ENCODE results near the gene BBS9. TPM values are rescaled to one million over a fixed set of nuclear protein-coding genes. Genes with fewer than 3 reads are reported as not detected.

The BBS9 gene
- total and polyA plus RNA-seq, 2 donors from 2014 or later: 9.0 to 23.4 TPM

DNA sequence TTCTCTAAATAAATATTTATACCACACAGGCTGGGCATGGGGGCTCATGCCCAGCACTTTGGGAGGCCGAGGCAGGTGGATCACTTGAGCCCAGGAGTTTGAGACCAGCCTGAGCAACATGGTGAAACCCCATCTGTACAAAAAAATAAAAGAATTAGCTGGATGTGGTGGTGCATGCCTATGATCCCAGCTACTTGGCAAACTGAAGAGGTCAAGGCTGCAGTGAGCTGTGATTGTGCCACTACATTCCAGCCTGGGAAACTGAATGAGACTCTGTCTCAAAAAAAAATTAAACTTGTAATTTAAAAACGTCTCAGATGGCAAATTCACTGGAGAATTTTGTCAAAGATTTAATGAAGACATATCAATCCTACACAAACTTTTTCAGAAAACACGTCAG, 498.4 kb downstream of the BBS9 start:
- Histone ChIP-seq H3K4me1 (ENCODE audit: control insufficient read depth in 2 of 3, insufficient read depth in 2 of 3, low read depth in 1 of 3, low read length in 3 of 3) (no peaks in the 10 kb centered on the region), H3K36me3 (ENCODE audit: control insufficient read depth in 2 of 3, insufficient read depth in 3 of 3, low read length in 3 of 3) (no peaks in the 10 kb centered on the region), H3K27me3 (ENCODE audit: control insufficient read depth, insufficient read depth, low read length) (no peaks in the 10 kb centered on the region), H3K27ac (ENCODE audit: low read depth in 2 of 2, low read length in 2 of 2) (no peak overlapping the region), H3K9me3 (ENCODE audit: control insufficient read depth in 2 of 3, insufficient read depth in 1 of 3, low read length in 3 of 3) (no peaks in the 10 kb centered on the region), H3K4me3 (ENCODE audit: low read length in 3 of 3) (no peak overlapping the region), H3K9ac (ENCODE audit: low read length in 3 of 3) (no peak overlapping the region)
- FAIRE-seq: no peak
- DNase-seq: no peak
- intact Hi-C loops (cut with DNase I): no loop called here
- TF ChIP-seq, protein P1, sequence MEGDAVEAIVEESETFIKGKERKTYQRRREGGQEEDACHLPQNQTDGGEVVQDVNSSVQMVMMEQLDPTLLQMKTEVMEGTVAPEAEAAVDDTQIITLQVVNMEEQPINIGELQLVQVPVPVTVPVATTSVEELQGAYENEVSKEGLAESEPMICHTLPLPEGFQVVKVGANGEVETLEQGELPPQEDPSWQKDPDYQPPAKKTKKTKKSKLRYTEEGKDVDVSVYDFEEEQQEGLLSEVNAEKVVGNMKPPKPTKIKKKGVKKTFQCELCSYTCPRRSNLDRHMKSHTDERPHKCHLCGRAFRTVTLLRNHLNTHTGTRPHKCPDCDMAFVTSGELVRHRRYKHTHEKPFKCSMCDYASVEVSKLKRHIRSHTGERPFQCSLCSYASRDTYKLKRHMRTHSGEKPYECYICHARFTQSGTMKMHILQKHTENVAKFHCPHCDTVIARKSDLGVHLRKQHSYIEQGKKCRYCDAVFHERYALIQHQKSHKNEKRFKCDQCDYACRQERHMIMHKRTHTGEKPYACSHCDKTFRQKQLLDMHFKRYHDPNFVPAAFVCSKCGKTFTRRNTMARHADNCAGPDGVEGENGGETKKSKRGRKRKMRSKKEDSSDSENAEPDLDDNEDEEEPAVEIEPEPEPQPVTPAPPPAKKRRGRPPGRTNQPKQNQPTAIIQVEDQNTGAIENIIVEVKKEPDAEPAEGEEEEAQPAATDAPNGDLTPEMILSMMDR (IDR thresholded peaks at IDR 0.05; ENCODE audit: borderline replicate concordance, extremely low read depth, insufficient read depth): no peak

DNA sequence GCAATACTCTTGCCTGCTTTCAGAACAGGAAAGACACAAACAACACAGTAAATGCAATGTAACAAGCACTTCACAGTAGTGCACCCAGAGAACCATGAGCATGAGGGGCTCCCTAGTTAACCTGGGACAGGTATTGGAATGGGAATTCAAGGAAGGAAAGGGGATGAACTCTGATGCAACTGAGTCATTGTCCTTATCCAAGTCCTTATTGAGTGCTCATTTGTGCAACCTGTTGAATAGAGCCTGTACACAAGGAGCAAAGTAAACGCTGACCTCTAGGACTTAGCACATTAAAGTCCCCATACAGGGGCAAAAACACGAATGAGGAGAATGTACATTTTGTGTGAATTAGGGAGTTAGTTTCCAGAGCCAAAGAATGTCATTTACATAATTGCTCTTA, 499.5 kb downstream of the BBS9 start:
- Histone ChIP-seq H3K4me3 (ENCODE audit: low read length in 3 of 3) (no peak overlapping the region), H3K9ac (ENCODE audit: low read length in 3 of 3) (no peak overlapping the region), H3K27ac (ENCODE audit: low read depth in 2 of 2, low read length in 2 of 2) (no peak overlapping the region), H3K36me3 (ENCODE audit: control insufficient read depth in 2 of 3, insufficient read depth in 3 of 3, low read length in 3 of 3) (no peaks in the 10 kb centered on the region), H3K9me3 (ENCODE audit: control insufficient read depth in 2 of 3, insufficient read depth in 1 of 3, low read length in 3 of 3) (no peaks in the 10 kb centered on the region), H3K27me3 (ENCODE audit: control insufficient read depth, insufficient read depth, low read length) (no peaks in the 10 kb centered on the region), H3K4me1 (ENCODE audit: control insufficient read depth in 2 of 3, insufficient read depth in 2 of 3, low read depth in 1 of 3, low read length in 3 of 3) (no peaks in the 10 kb centered on the region)
- TF ChIP-seq, protein P1 (IDR thresholded peaks at IDR 0.05; ENCODE audit: borderline replicate concordance, extremely low read depth, insufficient read depth): no peak
- DNase-seq: no peak
- intact Hi-C loops (cut with DNase I): no loop called here
- no peak for FAIRE-seq

DNA sequence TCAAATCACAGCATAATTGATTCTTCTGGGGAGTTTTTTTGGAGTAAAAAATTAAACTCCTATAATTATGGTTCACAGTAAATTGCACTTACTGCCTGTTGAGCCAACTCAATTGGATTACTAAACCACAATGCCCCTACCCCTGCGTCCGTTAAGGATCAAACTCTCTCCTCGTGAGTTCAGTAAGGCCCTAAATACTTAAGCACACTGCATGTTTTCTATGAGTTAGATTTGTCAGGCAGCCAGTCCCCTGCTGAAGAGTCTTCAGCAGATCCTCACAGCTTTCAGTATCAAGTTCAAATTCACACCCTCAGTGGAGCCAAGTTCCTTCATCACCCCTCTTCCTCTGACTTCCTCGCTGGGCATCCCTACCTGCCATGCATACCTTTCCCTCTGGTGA, 501.0 kb downstream of the BBS9 start:
- H3K27me3 ChIP-seq (ENCODE audit: control insufficient read depth, insufficient read depth, low read length): no peaks in the 10 kb centered on the region
- H3K4me3 ChIP-seq (ENCODE audit: low read length in 3 of 3): no peak overlapping the region
- H3K27ac ChIP-seq (ENCODE audit: low read depth in 2 of 2, low read length in 2 of 2): no peak overlapping the region
- FAIRE-seq (no peak), DNase-seq (no peak)
- no peak overlapping the region for H3K9ac ChIP-seq (ENCODE audit: low read length in 3 of 3)
- intact Hi-C loops (cut with DNase I): no loop called here
- no peaks in the 10 kb centered on the region for H3K9me3 ChIP-seq (ENCODE audit: control insufficient read depth in 2 of 3, insufficient read depth in 1 of 3, low read length in 3 of 3)
- TF ChIP-seq, protein P1 (IDR thresholded peaks at IDR 0.05; ENCODE audit: borderline replicate concordance, extremely low read depth, insufficient read depth): no peak
- H3K4me1 ChIP-seq (ENCODE audit: control insufficient read depth in 2 of 3, insufficient read depth in 2 of 3, low read depth in 1 of 3, low read length in 3 of 3): no peaks in the 10 kb centered on the region
- no peaks in the 10 kb centered on the region for H3K36me3 ChIP-seq (ENCODE audit: control insufficient read depth in 2 of 3, insufficient read depth in 3 of 3, low read length in 3 of 3)

DNA sequence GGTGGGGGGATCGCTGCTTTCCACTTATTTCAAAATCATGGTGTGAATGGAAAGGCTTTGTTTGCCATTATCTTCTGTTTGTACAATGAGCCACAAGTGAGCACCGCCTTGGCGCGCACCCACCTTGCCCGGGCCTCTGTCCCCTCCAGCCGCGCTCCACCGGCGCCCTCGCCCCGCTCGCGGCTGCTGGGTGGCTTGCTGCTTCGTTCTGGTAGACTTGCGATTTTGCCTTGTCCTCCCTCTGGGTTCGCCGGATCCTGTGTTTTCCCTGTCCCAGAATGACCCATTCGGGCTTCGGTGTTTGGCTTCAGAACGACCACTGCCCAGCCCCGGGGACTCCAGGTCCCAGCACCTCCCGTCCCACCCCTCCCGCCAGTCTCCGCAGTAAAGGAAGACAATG, 503.0 kb downstream of the BBS9 start:
- no peak overlapping the region for H3K4me3 ChIP-seq (ENCODE audit: low read length in 3 of 3)
- no peaks in the 10 kb centered on the region for H3K4me1 ChIP-seq (ENCODE audit: control insufficient read depth in 2 of 3, insufficient read depth in 2 of 3, low read depth in 1 of 3, low read length in 3 of 3)
- no peaks in the 10 kb centered on the region for H3K27me3 ChIP-seq (ENCODE audit: control insufficient read depth, insufficient read depth, low read length)
- no peak overlapping the region for H3K9ac ChIP-seq (ENCODE audit: low read length in 3 of 3)
- DNase-seq (no peak), FAIRE-seq (no peak)
- TF ChIP-seq, protein P1 (IDR thresholded peaks at IDR 0.05; ENCODE audit: borderline replicate concordance, extremely low read depth, insufficient read depth): no peak
- intact Hi-C loops (cut with DNase I): no loop called here
- no peak overlapping the region for H3K27ac ChIP-seq (ENCODE audit: low read depth in 2 of 2, low read length in 2 of 2)
- no peaks in the 10 kb centered on the region for H3K36me3 ChIP-seq (ENCODE audit: control insufficient read depth in 2 of 3, insufficient read depth in 3 of 3, low read length in 3 of 3)
- no peaks in the 10 kb centered on the region for H3K9me3 ChIP-seq (ENCODE audit: control insufficient read depth in 2 of 3, insufficient read depth in 1 of 3, low read length in 3 of 3)

Data from kidney (tissue), 14 donors.